LNCaP clone FGC (cell line): Measurements from ENCODE around the gene RNU1-3.
"Not testable (repeated sequence)": the region's sequence is repeated elsewhere in the genome, so short reads cannot be mapped to it uniquely, and the experiment has no call there.

Source experiments
- DNase-seq: peaks from one replicate; pipeline ENCODE4 v3.0.0-alpha.2; 2011; ENCODE audit warnings: low read depth
- H3K4me3 ChIP-seq: 2 replicates; pipeline ENCODE4 v1.5.1; 2011; ENCODE audit warnings: mild to moderate bottlenecking, low read depth, low read length, control low read depth
- CTCF ChIP-seq: IDR thresholded peaks from 2 replicates; pipeline ENCODE4 v1.5.1; 2012; ENCODE audit warnings: mild to moderate bottlenecking; ENCODE audit not compliant: control insufficient read depth, insufficient read depth; ENCODE audit errors: extremely low read depth

RNU1-3 gene

GRCh38 chr1:16677552-16678431 is 11.0 kb upstream of the RNU1-3 start:
- TF ChIP-seq CTCF, result no peak

GRCh38 chr1:16676661-16677523 is 10.1 kb upstream of the RNU1-3 start:
- not testable (repeated sequence) for H3K4me3 ChIP-seq, DNase-seq

More at GRCh38 chr1:16677552-16678431, 11.0 kb upstream of the RNU1-3 start:
- H3K4me3 ChIP-seq, result no peak overlapping the region
- peak; percentile 36 for DNase-seq

GRCh38 chr1:16675118-16675510 is 8.4 kb upstream of the RNU1-3 start:
- DNase-seq, H3K4me3 ChIP-seq: not testable (repeated sequence)

- H3K4me3 ChIP-seq, DNase-seq: not testable (repeated sequence)
Measured at GRCh38 chr1:16673976-16674375, 7.2 kb upstream of the RNU1-3 start.

GRCh38 chr1:16665836-16666235 is 912 bp downstream of the RNU1-3 start:
- not testable (repeated sequence) for H3K4me3 ChIP-seq, DNase-seq

GRCh38 chr1:16658234-16658633 is 8.5 kb downstream of the RNU1-3 start:
- DNase-seq, H3K4me3 ChIP-seq: not testable (repeated sequence)

- H3K4me3 ChIP-seq, DNase-seq: not testable (repeated sequence)
Measured at GRCh38 chr1:16656981-16657683, 9.6 kb downstream of the RNU1-3 start.

- H3K4me3 ChIP-seq, DNase-seq: not testable (repeated sequence)
Measured at GRCh38 chr1:16656574-16656973, 10.2 kb downstream of the RNU1-3 start.

- not testable (repeated sequence) for H3K4me3 ChIP-seq, DNase-seq
Measured at GRCh38 chr1:16651560-16651959, 15.2 kb downstream of the RNU1-3 start.

GRCh38 chr1:16649960-16650359 is 16.8 kb downstream of the RNU1-3 start:
- DNase-seq, H3K4me3 ChIP-seq: not testable (repeated sequence)

GRCh38 chr1:16649390-16649789 is 17.4 kb downstream of the RNU1-3 start:
- DNase-seq, result not testable (repeated sequence)

GRCh38 chr1:16648756-16649155 is 18.0 kb downstream of the RNU1-3 start:
- not testable (repeated sequence) for H3K4me3 ChIP-seq, DNase-seq

More at GRCh38 chr1:16649390-16649789, 17.4 kb downstream of the RNU1-3 start:
- H3K4me3 ChIP-seq, result not testable (repeated sequence)

- H3K4me3 ChIP-seq, DNase-seq: not testable (repeated sequence)
Measured at GRCh38 chr1:16648250-16648649, 18.5 kb downstream of the RNU1-3 start.

GRCh38 chr1:16647179-16648176 is 19.3 kb downstream of the RNU1-3 start:
- H3K4me3 ChIP-seq, DNase-seq: not testable (repeated sequence)

- DNase-seq, H3K4me3 ChIP-seq: not testable (repeated sequence)
Measured at GRCh38 chr1:16646716-16647115, 20.0 kb downstream of the RNU1-3 start.

- DNase-seq, H3K4me3 ChIP-seq: not testable (repeated sequence)
Measured at GRCh38 chr1:16646061-16646664, 20.6 kb downstream of the RNU1-3 start.
